Body of pancreas (tissue), 4 donors: ENCODE measurements around the gene TMEM82. TPM values are rescaled to one million over a fixed set of nuclear protein-coding genes. Genes with fewer than 3 reads are reported as not detected.

Experiments used
- ATAC-seq: fragments of 150-250 bp; one replicate; pipeline ENCODE4 v1.9.1; 2016
- DNase-seq, 4 donors: peaks; one replicate each; pipeline ENCODE4 v3.0.0-alpha.2; 2019
- H3K27ac ChIP-seq, 4 donors: fragments of 200-600 bp; sonication (generic); 1 replicate in 3 of 4; 2 replicates in 1 of 4; pipeline versions ENCODE4 v1.5.1 to v1.6.1; 2016 to 2019; ENCODE audit warnings: mild to moderate bottlenecking in 1 of 4, mixed read lengths in 1 of 4, moderate library complexity in 1 of 4
- H3K27me3 ChIP-seq, 2 donors: fragments of 200-600 bp; sonication (generic); one replicate each; pipeline ENCODE4 v1.6.0; 2016; ENCODE audit warnings: mild to moderate bottlenecking in 1 of 2
- H3K36me3 ChIP-seq, 2 donors: fragments of 200-600 bp; sonication (generic); replicated peaks in 1 of 2; 2 replicates each; pipeline ENCODE4 v1.5.1; 2016; ENCODE audit warnings: low read depth in 2 of 2; ENCODE audit not compliant: insufficient read depth in 1 of 2
- H3K4me1 ChIP-seq: fragments of 200-600 bp; sonication (generic); one replicate; pipeline ENCODE4 v1.6.0; 2016
- H3K4me3 ChIP-seq, 2 donors: fragments of 200-600 bp; sonication (generic); 1 replicate in 1 of 2; 2 replicates in 1 of 2; pipeline ENCODE4 v1.5.1; 2016 to 2019
- H3K9me3 ChIP-seq, 3 donors: fragments of 200-600 bp; sonication (generic); 1 replicate in 2 of 3; 2 replicates in 1 of 3; pipeline ENCODE4 v1.5.1; 2016
- CTCF ChIP-seq, 7 experiments: fragments of 450-650 bp in 4 of 7; fragments of 200-600 bp in 3 of 7; sonication (generic) in 3 of 7; IDR thresholded peaks; one replicate each; pipeline ENCODE4 v1.5.1; 2016 to 2019; ENCODE audit warnings: antibody characterized with exemption in 7 of 7
- POLR2A ChIP-seq, 3 donors: fragments of 450-650 bp; IDR thresholded peaks; one replicate each; pipeline ENCODE4 v1.6.1; 2016; ENCODE audit warnings: antibody characterized with exemption in 3 of 3, mild to moderate bottlenecking in 2 of 3
- WGBS, 2 donors: methylation state at CpG; one replicate each; pipeline ENCODE4 v1.1.5; 2017; 5-methylcytosine and 5-hydroxymethylcytosine counted together
- intact Hi-C: fragments of 100-400 bp; cut with DNase I; formaldehyde crosslinking; loops from one replicate; pipeline ENCODE4 v1.15.1; 2023
- total RNA-seq, 2 donors: library from RNA; depleted of rRNA; stranded (reverse); fragments of >200 nt; gene quantifications; one replicate each; pipeline ENCODE4 v1.1.0, GENCODE V29; 2016

Gene TMEM82
- total RNA-seq, 2 donors from 2014 or later, result not detected

GRCh38 chr1:15735304-15736037, 6.8 kb upstream of the TMEM82 start:
- Histone ChIP-seq H3K27ac (peak overlapping the region; percentile 79 to 99 (median 95)), H3K4me3 (no peak overlapping the region), H3K9me3 (no peaks in the 10 kb centered on the region), H3K27me3 (no peaks in the 10 kb centered on the region), H3K36me3 (peaks cover 0 to 20% of the 10 kb centered on the region in 2 donors), H3K4me1 (peaks cover 53% of the 10 kb centered on the region)
- 15 to 17% methylated on average over 5 to 12 of the region's 12 CpGs for WGBS, 2 donors
- ATAC-seq (peak; percentile 57), DNase-seq (peak; percentile 73 to 89 (median 86))
- intact Hi-C loops, result no loop called here
- TF ChIP-seq CTCF (IDR thresholded peaks at IDR 0.05) (no peak), POLR2A (IDR thresholded peaks at IDR 0.05) (no peak)

GRCh38 chr1:15736038-15736891, 6.0 kb upstream of the TMEM82 start, which contains the start of gene SLC25A34:
Gene SLC25A34, plus strand, starts transcription at chr1:15736258. Its CDS starts 228 bp downstream, at chr1:15736486.
- peaks cover 58% of the 10 kb centered on the region for H3K4me1 ChIP-seq
- WGBS, 2 donors, result 28% methylated on average over 26 of the region's 35 CpGs; no CpG with 5 or more reads in 1 of the 2 donors
- peak; percentile 95 to 97 (median 96) for DNase-seq

GRCh38 chr1:15736892-15737261, 5.4 kb upstream of the TMEM82 start:
- Histone ChIP-seq H3K9me3 (no peaks in the 10 kb centered on the region), H3K27ac (peak overlapping the region; percentile 79 to 99 (median 95)), H3K36me3 (peaks cover 0 to 11% of the 10 kb centered on the region in 2 donors), H3K27me3 (no peaks in the 10 kb centered on the region), H3K4me3 (no peak overlapping the region), H3K4me1 (peaks cover 63% of the 10 kb centered on the region)
- intact Hi-C loops, result no loop called here
- 15 to 16% methylated on average over 5 of the region's 6 CpGs for WGBS, 2 donors
- TF ChIP-seq POLR2A (IDR thresholded peaks at IDR 0.05) (no peak), CTCF (IDR thresholded peaks at IDR 0.05) (no peak)
- ATAC-seq (peak; percentile 15), DNase-seq (peak; percentile 40 to 77 (median 63))

More at GRCh38 chr1:15736038-15736891, 6.0 kb upstream of the TMEM82 start, which contains the start of gene SLC25A34:
- H3K27me3 ChIP-seq, result no peaks in the 10 kb centered on the region
- H3K27ac ChIP-seq, result peak within 1 kb of the TSS; percentile 79 to 99 (median 95)
- peak; percentile 92 for ATAC-seq
- TF ChIP-seq POLR2A (IDR thresholded peaks at IDR 0.05) (peak; percentile 72 to 74 (median 72)), CTCF (IDR thresholded peaks at IDR 0.05) (peak in 1 of 7 experiments; percentile 14)
- H3K9me3 ChIP-seq, result no peaks in the 10 kb centered on the region
- peaks cover 0 to 16% of the 10 kb centered on the region in 2 donors for H3K36me3 ChIP-seq
- H3K4me3 ChIP-seq, result no peak within 1 kb of the TSS
- intact Hi-C loops, result no loop called here

GRCh38 chr1:15737324-15738319, 4.7 kb upstream of the TMEM82 start:
- peaks cover 0 to 5% of the 10 kb centered on the region in 2 donors for H3K36me3 ChIP-seq
- ATAC-seq, result no peak
- TF ChIP-seq POLR2A (IDR thresholded peaks at IDR 0.05) (no peak), CTCF (IDR thresholded peaks at IDR 0.05) (no peak)
- no peaks in the 10 kb centered on the region for H3K27me3 ChIP-seq
- H3K4me3 ChIP-seq, result no peak overlapping the region
- DNase-seq, result peak in 1 of 4 donors; percentile 46
- H3K27ac ChIP-seq, result peak overlapping the region; percentile 79 to 99 (median 95)
- H3K9me3 ChIP-seq, result no peaks in the 10 kb centered on the region
- intact Hi-C loops, result no loop called here
- peaks cover 63% of the 10 kb centered on the region for H3K4me1 ChIP-seq
- 53 to 61% methylated on average over 11 to 20 of the region's 20 CpGs for WGBS, 2 donors
